Measurements from ENCODE around the gene INMT. TPM values are rescaled to one million over a fixed set of nuclear protein-coding genes. Genes with fewer than 3 reads are reported as not detected.

INMT gene
- total RNA-seq, 4 donors from 2014 or later, result 21.3 to 142 (median 100) TPM

- DNase-seq (ENCODE audit: low spot score in 2 of 2), result peak in 1 of 2 donors; percentile 91
- Histone ChIP-seq H3K27me3 (no peaks in the 10 kb centered on the region), H3K4me3 (no peak overlapping the region), H3K4me1 (peaks cover 0 to 76% (median 24%) of the 10 kb centered on the region in 4 donors), H3K36me3 (no peaks in the 10 kb centered on the region), H3K27ac (peak overlapping the region in 1 of 4 donors; percentile 49), H3K9me3 (no peaks in the 10 kb centered on the region)
- TF ChIP-seq EP300 (IDR thresholded peaks at IDR 0.05) (peak in 1 of 2 donors; percentile 38), CTCF (IDR thresholded peaks at IDR 0.05) (peak; percentile 67 to 87 (median 71)), POLR2A (IDR thresholded peaks at IDR 0.05) (no peak)
- 36 to 40% methylated on average over 6 of the region's 6 CpGs for WGBS, 2 donors
Observed at GRCh38 chr7:30800785-30801252, 48.9 kb downstream of the INMT start.

- Histone ChIP-seq H3K4me3 (no peak overlapping the region), H3K4me1 (peaks cover 0 to 70% (median 23%) of the 10 kb centered on the region in 4 donors), H3K9me3 (no peaks in the 10 kb centered on the region), H3K36me3 (no peaks in the 10 kb centered on the region), H3K27ac (no peak overlapping the region), H3K27me3 (no peaks in the 10 kb centered on the region)
- 95 to 99% methylated on average over 4 of the region's 4 CpGs for WGBS, 2 donors
- TF ChIP-seq POLR2A (IDR thresholded peaks at IDR 0.05) (no peak), EP300 (IDR thresholded peaks at IDR 0.05) (no peak), CTCF (IDR thresholded peaks at IDR 0.05) (no peak)
- DNase-seq (ENCODE audit: low spot score in 2 of 2), result no peak
Observed at GRCh38 chr7:30802812-30803211, 50.9 kb downstream of the INMT start.

GRCh38 chr7:30804078-30804661 is 52.2 kb downstream of the INMT start:
- Histone ChIP-seq H3K36me3 (no peaks in the 10 kb centered on the region), H3K9me3 (no peaks in the 10 kb centered on the region), H3K4me3 (no peak overlapping the region), H3K27me3 (no peaks in the 10 kb centered on the region), H3K27ac (peak overlapping the region in 2 of 4 donors; percentile 64 to 77), H3K4me1 (peaks cover 0 to 60% (median 20%) of the 10 kb centered on the region in 4 donors)
- 55 to 66% methylated on average over 3 of the region's 3 CpGs for WGBS, 2 donors
- TF ChIP-seq EP300 (IDR thresholded peaks at IDR 0.05) (no peak), CTCF (IDR thresholded peaks at IDR 0.05) (no peak), POLR2A (IDR thresholded peaks at IDR 0.05) (no peak)
- no peak for DNase-seq (ENCODE audit: low spot score in 2 of 2)

GRCh38 chr7:30805081-30805691 is 53.3 kb downstream of the INMT start:
- TF ChIP-seq POLR2A (IDR thresholded peaks at IDR 0.05) (no peak), CTCF (IDR thresholded peaks at IDR 0.05) (no peak), EP300 (IDR thresholded peaks at IDR 0.05) (no peak)
- 54 to 57% methylated on average over 9 of the region's 9 CpGs for WGBS, 2 donors
- H3K4me3 ChIP-seq, result no peak overlapping the region
- H3K4me1 ChIP-seq, result peaks cover 0 to 50% (median 14%) of the 10 kb centered on the region in 4 donors
- no peaks in the 10 kb centered on the region for H3K9me3 ChIP-seq
- no peaks in the 10 kb centered on the region for H3K36me3 ChIP-seq
- no peak for DNase-seq (ENCODE audit: low spot score in 2 of 2)
- H3K27me3 ChIP-seq, result no peaks in the 10 kb centered on the region
- peak overlapping the region in 2 of 4 donors; percentile 64 to 77 for H3K27ac ChIP-seq

GRCh38 chr7:30805931-30806330 is 54.0 kb downstream of the INMT start:
- DNase-seq (ENCODE audit: low spot score in 2 of 2), result no peak
- no peak for TF ChIP-seq EP300 (IDR thresholded peaks at IDR 0.05)
- H3K27me3 ChIP-seq, result no peaks in the 10 kb centered on the region
- H3K36me3 ChIP-seq, result no peaks in the 10 kb centered on the region
- peaks cover 0 to 42% (median 11%) of the 10 kb centered on the region in 4 donors for H3K4me1 ChIP-seq
- 41 to 45% methylated on average over 6 of the region's 6 CpGs for WGBS, 2 donors
- H3K4me3 ChIP-seq, result no peak overlapping the region
- peak overlapping the region in 1 of 4 donors; percentile 77 for H3K27ac ChIP-seq
- no peaks in the 10 kb centered on the region for H3K9me3 ChIP-seq

Other genes with a start within 250 kb of the INMT start
- gene GGCT, start 247.3 kb upstream of the INMT start, total RNA-seq, result 10 to 100 TPM; 12.2 to 39.6 (median 29.6) TPM
- gene GARS1, start 157.3 kb upstream of the INMT start, total RNA-seq, result 10 to 100 TPM; 36.9 to 61.1 (median 55.9) TPM
- under 1 TPM in 2 of 4 donors, not detected in 2; 0.21 to 0.44 TPM for gene CRHR2, start 69.7 kb upstream of the INMT start, total RNA-seq
- 10 to 100 TPM; 17.1 to 21.6 (median 19.9) TPM for gene MINDY4, start 19.3 kb downstream of the INMT start, total RNA-seq
- 100 to 1,000 TPM; 352 to 818 (median 624) TPM for gene AQP1, start 159.7 kb downstream of the INMT start, total RNA-seq
- not detected for gene GHRHR, start 211.8 kb downstream of the INMT start, total RNA-seq